OCI-M1 (cell line): Measurements from ENCODE around the gene EMC1.
A peak's percentile ranks its signal among the peaks of the same experiment; 100 is the strongest.
"Not testable (repeated sequence)": the region's sequence is repeated elsewhere in the genome, so short reads cannot be mapped to it uniquely, and the experiment has no call there.

Experiments used
- DNase-seq: peaks from one replicate; lab custom pipeline; 2025; lab: John Stamatoyannopoulos, UW

EMC1 gene

DNA sequence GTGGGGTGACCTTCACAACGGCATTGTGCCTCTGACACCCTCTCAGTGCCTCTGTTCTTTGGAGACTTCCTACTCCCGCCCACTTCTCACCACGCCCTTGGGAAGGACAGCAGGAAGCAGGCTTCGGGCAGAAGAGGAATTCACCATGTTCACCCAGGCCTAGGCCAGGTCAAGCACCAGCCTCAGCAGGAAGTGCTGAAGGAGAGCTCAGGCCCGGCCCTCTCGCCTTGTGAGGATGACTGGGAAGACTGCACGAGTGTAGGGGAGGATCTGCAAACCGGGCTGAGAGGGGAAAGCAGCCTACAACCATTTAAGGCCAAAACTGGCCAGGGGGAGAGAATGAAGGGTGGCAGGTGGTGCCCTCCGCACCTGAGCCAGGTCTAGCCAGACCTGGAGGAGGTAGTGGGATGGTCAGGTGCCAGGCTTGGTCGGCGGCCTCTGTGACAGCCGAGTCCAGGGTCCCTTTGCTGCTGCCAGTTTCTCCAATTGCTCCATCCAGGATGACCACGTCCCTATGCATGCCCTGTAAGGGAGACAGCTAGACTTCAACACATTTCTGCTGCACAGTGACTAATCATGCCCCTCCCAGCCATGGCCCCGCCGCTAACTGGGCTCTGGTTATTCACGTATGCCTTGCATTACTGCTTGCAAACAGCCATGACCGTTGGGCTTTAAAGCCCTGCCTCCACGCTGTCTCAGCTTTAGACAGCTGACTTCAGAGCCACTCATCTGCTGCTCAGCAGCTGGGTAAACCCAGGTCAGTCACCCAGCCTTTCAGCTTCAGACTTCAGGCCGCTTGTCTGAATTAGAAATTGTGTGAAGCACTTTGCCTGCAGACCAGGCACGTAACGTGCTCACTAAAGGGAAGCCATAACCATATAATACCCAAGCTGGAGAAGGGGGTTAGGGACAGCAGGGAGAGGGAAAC lies 9.2 kb upstream of the EMC1 start:
- DNase-seq, result no peak

GRCh38 chr1:19258353-19258752 lies 7.0 kb upstream of the EMC1 start:
- DNase-seq, result no peak

DNA sequence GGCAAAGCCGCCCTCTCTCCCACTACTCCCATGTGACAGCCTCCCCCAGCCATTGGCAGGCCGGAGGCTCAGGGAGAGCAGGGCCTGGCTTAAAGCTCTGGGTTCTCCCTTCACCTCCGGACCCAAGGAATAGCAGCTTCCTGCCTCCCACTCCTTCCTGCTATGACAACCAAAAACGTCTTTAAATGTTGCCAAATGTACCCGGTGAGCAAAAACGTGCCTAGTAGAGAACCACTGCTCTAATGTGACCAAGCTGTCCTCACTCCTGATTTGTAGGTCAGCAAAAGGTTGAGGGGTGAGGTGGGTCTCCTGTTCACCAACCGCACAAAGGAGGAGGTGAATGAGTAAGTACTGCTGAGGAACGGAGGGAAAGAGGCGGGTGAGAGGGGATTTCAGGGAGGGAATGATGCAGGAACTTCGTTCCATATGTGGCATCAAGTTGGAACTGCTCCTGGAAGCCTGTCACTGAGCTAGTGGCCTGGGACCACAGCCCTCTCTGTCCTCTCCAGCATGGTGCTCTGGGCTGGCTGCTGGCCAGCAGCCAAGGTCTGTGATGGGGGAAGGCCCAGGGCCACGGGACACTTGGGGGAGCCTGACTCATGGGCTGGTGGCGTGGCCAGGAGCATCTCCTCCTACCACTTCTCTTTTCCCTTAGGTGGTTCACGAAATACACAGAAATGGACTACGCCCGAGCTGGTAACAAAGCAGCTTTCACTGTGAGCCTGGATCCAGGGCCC lies 6.0 kb upstream of the EMC1 start:
- DNase-seq, result no peak

DNA sequence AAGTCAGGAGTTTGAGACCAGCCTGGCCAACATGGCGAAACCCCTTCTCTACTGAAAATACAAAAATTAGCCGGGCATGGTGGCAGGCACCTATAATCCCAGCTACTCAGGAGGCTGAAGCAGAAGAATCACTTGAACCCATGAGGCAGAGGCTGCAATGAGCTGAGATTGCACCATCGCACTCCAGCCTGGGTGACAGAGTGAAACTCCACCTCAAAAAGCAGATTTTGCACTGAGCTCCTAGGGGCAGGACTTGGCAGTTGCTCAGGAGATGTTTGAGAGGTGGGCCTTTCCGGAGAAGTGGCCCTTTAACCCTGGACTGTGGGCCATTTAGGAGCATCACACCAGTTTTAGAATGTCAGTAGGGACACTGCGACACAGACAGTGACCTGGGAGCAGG lies 5.0 kb upstream of the EMC1 start:
- not testable (repeated sequence) for DNase-seq

DNA sequence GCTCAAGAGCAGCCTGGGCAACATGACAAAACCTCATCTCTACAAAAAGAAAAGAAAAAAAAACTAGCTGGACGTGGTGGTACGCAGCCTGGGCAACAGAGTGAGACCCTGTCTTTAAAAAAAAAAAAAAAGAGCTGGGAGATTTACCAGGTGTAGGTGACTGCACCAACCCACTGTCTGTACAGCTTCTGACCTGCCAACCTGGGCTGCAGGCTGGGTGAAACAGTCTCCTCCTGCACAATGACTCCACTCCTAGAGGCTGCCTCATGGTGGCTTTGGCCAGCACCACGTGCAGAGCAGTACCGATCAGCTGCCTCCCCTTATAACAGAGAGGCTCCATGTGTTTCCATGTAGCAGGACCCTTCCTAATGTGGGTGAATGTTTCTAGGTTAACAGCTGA lies 4.0 kb upstream of the EMC1 start:
- no peak for DNase-seq

GRCh38 chr1:19254416-19254815 lies 3.1 kb upstream of the EMC1 start:
- DNase-seq, result no peak

DNA sequence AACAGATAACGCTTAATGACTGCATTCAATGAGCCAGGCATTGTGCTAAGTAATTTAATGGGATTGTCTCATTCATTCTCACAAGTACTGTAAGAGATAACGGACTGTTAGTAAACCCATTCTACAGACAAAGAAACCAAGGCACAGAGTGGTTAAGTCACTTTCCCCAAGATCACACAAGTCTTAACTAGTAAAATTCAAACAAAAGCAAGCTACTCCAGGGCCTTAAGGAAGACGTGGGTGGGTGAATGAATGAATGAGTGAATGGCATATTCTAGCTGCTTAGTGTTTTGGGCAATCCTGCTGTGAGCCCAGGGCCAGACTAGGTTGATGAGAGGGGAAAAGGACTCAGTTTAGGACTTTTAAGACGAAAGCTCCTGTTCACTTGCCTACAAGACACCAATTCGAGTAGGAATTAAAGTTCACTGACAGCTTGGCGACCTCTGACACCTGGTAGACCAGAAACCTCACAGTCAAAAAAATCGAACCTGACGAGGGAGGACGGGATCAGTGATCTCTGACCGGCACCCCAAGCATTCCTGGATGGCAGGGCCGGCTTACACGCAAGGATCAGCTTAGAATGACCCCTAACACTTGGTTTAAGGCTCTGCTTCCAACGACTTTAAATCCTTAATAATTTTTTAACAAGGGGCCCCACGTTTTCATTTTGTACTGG lies 557 bp downstream of the EMC1 start:
- DNase-seq, result peak; percentile 41

DNA sequence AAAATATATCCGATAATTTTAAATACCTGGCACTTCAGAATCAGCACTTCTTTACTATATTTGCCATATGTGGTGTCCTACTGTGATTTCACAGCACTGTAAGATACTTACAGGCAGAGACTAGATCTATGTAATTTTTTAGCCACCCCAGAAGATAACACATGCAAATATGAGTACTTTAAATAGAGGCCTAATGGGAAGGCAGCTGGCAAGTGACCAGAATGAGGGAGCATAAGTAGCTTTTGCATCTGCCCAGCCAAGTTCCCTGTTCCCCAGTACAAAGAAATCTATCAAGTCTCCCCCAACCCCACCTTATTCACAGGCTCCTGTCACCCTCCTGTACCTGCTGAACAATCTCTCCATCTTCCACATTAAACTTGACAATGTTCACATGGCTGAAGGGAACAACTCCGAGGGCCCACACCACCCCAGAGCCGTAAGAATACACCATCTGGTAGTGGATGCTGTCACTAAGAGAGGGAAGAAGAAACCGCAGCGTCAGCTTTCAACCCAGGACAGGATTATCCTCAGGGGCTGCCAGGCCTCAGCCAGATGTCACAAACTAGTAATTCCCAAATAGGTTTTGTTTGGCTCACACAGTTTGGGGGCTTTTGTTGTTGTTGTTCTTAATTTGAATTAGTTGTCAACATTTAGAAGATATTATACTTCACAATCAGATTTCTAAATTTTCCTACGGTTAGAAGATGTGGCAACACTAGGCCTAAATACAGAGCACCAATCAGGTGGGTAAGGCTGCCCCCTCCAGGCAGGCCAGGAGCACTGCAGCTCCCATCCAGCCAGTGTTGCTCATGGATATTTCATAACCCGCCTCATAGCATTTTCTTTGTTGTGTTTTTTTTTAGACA lies 10.4 kb downstream of the EMC1 start:
- DNase-seq, result peak; percentile 77

- DNase-seq, result no peak
These were observed 11.4 kb downstream of the EMC1 start for GRCh38 chr1:19239876-19240275.

DNA sequence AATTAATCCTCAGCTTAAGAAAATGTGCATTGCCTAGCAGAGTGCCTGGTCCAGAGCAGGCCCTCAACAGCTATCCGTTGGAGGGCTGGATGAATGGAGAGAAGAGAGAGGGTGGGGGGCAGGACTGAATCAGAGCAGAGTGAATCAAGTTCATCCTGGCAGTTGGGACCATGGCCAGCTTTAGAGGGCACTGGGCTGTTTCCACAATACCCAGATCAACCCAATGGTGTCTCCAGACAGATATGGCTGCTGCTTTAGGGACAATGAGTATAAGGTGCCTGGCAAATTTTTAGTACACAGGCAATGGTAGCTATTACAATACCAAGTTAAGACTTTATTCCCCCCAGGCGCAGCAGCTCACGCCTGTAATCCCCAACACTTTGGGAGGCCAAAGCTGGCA lies 17.1 kb downstream of the EMC1 start:
- DNase-seq, result no peak

- DNase-seq, result no peak
These were observed 18.8 kb downstream of the EMC1 start for GRCh38 chr1:19232524-19232846.

DNA sequence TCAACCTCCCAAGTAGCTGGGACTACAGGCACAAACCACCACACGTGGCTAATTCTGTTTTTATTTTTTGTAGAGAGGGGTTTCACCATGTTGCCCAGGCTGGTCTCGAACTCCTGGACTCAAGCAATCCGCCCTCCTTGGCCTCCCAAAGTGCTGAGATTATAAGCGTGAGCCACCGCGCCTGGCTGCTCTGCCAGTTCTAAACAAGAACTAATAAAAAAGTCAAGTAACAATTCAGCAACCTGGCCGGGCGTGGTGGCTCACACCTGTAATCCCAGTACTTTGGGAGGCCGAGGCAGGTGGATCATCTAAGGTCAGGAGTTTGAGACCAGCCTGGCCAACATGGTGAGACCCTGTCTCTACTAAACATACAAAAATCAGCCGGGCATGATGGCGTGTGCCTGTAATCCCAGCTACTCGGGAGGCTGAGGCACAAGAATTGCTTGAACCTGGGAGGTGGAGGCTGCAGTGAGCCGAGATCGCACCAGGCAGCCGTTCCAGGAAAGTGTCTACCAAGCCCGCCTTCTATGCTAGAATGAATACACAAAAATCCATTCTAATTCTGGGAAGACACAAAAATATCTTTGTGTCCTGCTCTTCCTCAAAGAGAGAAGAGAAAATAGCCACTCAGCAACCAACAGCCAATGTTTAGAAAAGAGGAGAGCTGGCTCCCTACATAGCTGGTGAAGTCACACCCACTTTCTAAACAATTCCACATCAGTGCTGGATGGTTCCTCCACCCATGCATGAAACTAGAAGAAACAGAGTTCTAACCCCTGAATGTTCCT lies 19.4 kb downstream of the EMC1 start:
- not testable (repeated sequence) for DNase-seq

DNA sequence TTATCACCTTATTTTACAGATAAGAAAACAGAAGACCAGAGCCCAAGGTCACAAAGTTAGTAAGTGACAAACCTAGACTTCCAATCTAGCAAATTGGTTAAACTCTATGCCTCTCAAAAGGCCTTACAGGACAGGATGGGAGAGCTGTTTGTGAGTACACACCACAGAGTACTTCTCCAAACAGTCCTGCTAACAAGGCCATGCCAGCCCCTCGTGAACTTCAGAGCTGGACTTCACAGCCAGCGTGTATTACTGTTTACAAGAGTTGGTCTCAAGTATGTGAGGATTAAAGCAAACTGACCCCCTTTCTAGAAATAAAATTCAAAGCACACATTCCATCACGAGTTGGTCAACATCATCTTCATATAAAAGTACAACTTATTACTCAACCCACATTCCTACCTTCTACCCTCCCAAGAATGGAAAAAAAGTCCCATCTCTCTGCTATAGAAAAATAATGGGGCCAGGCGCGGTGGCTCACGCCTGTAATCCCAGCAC lies 21.4 kb downstream of the EMC1 start:
- no peak for DNase-seq

DNA sequence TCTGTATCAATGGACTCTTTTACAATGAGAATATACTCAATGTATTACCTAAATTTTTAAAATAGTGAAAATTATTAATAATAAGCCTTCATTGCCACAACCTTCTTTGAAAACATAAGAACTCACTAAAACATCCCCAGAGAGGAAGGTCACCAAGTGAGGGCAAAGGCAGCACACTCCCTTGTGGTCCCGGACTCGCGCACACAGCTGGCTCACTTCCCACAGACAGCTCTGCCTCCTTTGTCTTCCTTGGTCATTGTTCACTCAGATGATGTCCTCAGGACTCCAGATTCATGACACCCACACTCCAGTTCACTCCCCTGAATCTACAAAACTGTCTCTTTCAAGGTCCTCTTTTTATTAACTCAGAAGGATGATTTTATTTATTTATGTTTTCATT lies 22.1 kb downstream of the EMC1 start:
- DNase-seq, result no peak

- DNase-seq, result no peak
These were observed 28.1 kb downstream of the EMC1 start for GRCh38 chr1:19222979-19223824.

DNA sequence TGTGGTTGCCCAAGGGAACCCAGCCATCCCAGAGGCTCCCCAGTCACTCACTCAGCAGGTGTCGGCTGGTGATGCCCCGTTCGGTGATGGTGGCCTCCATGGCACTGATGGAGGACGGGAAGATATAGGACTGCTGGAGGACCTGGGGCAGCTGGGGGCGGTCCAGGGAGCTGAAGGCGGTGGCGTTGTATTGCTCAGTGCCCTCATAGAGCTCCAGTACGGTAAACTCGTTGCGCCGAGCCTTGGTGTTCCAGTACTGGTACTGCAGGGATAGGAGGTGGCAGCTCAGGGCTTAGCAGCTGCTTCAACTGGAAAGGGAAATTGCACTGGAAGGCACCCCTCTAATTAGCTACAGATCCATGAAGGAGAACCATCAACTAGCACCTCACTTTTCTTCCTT lies 28.8 kb downstream of the EMC1 start:
- DNase-seq, result no peak

DNA sequence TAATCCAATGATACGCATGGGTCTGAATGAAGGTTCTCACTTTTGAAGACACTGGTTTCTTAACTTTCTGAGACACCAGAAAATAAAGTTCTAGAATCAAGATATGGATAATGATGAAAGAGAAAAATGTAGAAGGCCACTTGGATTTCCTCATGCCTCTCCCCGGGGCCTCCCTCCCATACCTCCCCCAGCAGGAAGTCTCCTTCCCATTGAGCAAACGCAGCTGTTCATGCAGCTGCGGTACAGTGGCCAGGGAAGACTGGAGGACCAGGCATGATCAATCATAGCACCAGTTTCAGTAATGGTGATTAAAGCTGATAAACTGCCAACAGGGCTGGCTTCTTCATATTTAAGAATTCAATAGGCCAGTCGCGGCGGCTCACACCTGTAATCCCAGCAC lies 30.3 kb downstream of the EMC1 start:
- no peak for DNase-seq

DNA sequence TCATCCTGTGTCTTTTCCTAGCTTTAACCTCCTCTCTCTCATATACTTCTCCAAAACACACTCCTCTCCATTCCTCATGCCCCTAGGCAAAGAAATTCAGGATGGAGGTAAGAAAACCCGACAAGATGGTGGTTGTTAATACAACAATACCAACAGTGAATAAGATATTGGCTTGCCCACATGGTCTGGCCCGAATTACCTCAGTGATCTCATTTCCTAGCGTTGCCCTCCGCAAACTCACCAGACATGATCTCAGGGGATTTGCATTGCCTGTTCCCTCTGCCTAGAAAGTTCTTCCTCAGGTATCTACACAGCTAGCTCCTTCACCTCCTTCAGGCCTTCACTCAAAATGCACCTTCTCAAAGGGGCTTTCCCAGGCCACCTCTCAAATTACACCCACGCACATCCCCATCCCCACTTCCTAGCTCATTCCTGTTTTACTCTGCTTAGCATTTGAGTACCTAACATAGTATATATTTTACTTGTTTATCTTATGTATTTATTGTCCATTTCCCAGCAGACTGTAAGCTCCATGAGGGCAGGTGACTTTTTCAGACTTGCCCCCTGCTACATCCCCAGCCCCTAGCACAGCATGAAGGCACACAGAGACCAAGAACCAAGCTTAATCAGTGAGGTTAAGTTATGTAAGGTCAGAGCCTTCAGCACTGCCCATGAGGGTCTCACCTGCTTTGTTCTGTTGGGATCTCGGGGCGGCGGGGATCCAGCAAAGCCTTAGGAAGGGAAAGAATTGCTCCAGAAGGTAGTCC lies 31.1 kb downstream of the EMC1 start:
- DNase-seq, result no peak

GRCh38 chr1:19219451-19219850 lies 31.9 kb downstream of the EMC1 start:
- DNase-seq, result no peak
